ENCODE results near the gene OGFOD3.

OGFOD3 gene

DNA sequence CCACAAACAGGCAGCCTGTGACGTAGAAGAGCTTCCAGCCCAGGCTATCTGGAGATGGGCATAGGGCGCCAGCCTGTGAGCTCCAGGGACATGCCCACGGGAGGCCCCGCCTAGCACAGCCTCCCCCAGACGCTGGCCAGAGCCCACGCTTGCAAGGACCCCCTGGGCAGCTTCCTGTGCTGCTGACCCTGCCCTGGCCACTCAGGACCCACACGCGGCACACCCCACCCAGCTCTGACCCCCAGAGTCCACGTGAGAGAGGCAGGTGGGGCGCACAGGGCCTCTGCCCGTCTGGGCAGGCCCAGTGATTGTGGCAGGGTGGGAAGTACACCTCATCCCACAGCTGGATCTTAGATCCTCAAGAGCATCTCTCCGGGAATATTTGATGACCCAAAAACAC lies 28.3 kb upstream of the OGFOD3 start:
- no peak for DNase-seq

DNA sequence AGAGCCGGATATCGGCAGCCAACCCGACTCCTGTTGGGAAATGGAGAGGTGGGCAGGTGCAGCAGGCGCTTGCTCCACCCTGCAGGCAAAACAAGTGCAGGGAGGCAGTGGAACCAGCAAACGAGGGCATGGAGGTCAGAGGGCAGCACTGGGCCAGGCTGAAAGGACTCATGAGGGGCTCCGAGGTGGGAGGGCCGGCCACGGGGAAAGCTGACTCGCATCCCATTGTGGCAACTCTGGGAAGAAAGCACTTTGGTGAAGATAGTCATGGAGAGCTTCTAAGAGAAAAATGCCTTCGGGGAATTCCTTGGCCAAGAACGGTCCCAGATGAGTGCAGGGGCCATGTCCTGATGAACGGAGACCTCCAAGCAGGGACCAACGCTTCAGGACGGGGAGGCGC lies 27.7 kb upstream of the OGFOD3 start:
- no peak for DNase-seq

DNA sequence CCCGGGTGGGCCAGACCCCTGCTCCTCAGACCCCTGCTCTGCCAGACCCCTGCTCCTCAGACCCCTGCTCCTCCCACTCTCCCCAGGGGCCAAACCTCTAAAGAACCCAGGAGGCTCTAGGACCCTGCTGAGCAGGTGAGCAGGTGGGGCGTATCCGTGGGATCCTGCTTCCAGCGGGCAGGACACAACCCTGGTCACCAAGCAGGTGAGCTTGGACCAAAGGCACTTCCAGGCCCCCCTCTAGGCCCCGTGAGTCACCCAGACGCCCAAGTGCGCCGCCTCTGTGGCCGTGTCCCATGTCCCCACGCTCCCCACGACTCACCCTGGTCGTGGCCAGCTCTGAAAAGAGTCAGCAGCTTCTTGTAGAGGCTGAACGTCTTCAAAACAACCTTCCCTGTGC lies 27.2 kb upstream of the OGFOD3 start:
- DNase-seq: no peak

DNA sequence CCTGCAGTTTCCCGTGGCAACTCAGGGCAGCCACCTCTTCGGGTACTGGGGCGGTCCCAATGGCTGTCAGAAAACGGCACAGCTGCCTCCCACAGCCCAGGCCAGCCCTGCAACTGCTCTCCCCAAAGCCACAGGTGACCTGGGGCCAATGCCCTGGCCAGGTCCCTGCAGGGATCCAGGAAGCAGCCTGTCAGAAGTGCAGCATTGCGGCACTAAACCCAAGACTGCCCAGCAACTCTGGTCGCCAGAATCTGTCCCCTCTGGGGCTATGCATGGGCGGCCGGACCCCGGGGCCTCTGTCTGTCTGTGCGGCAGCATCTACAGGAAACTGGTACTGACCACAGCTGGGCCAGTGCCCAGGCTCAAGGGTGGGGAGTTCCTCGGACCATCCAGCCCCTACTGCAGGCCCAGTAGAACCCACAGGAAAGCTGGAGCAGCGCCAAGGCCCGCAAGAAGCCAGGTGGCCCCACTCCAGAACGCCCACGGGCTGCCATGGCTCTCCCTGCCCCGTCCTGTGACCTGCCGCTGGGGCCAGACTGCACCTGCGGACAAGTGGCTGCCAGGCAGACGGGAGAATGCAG lies 26.6 kb upstream of the OGFOD3 start:
- no peak for DNase-seq

DNA sequence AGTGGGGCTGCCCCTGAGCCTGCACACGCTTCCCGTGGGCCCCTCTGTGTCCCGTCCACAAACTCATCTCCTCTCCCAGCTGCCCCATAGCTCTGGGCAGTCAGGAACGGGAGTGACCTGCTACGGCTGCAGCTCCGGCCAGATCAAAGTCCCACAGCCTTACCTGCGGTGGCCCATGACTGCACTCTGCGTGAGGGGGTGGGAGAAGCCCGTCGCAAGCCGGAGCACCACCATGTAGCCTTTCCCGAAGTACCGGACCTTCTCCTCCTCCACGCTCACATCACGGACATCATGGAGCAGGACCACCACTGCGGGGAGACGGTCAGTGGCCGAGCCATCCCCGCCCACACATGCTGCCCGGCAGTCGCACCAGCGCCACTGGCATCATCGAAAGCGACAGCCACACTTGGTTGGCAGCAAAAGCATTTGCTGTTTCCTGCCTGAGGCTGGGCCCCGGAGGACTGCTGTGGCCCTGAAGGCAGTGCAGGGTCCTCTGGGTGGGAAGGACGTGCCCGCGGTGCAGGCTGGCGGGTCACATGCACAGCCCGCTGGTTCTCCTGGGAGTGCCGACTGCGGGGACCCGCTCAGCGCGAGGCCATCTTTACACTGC lies 26.0 kb upstream of the OGFOD3 start:
- no peak for DNase-seq

DNA sequence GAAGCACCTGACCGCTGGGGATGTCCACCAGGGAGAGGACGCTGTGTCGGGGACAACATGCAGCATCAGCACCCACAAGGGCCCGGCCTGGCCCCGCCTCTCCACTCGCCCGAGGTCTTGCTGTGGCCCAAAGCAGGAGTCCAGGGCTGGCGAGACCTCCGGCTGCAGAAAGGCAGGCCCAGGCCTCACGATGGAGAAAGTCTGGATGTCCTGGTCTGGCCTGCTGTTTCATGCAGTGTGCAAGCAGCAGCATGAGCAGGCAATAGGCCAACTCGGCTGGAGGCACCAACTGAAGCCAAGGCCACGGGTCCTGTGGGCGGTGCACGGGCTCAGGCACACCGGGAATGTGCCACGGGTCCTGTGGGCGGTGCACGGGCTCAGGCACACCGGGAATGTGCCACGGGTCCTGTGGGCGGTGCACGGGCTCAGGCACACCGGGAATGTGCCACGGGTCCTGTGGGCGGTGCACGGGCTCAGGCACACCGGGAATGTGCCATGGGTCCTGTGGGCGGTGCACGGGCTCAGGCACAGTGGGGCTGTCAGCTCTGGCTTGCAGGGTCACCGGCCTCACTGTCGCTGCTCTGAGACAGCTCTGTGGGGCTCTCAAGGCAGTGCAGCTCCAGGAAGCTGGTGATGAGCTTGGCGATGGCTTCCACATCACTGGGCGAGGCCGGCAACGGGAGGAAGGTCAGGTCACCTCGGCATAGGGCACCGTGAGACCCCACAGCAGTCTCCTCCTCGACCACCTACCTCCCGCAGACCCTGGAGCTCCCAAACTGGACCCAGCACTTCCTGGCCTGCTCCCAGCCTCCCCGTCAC lies 25.3 kb upstream of the OGFOD3 start:
- DNase-seq: no peak

DNA sequence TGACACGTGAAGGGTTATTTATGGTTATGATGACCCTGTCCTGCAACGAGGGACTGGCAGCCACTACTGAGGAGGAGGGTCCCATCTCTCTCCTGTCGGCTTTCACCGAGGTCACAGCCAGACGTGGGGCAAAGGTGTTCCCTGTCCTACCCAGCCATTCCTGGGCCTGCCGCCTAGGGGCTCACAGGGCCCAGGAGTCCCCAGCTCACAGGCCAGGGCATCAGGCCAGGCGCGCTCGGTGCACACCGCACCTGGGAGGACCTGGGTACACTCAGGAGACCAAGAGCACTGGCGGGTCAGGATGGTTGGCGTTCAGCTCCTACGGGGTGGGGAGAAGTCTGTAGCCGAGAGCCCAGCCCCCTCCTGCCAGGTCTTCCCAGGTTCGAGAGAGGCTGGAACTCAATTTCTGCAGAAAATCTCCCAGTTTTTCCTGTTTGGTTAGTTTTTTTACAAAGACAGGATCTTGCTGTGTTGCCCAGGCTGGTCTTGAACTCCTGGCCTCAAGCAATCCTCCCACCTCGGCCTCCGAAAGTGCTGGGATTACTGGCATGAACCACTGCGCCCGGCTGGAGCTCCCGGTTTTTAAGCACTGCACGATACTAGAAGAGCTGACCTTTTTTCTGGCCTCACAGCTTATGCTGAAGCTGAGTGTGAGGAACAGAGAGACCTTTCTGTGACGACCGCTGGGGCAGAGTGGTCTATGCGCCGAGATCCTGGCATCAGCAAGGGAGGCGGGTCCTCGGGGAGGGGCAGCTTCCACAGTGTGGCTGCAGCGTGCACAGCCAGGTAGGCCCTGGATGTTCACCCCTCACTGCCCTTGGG lies 24.5 kb upstream of the OGFOD3 start:
- DNase-seq: no peak

DNA sequence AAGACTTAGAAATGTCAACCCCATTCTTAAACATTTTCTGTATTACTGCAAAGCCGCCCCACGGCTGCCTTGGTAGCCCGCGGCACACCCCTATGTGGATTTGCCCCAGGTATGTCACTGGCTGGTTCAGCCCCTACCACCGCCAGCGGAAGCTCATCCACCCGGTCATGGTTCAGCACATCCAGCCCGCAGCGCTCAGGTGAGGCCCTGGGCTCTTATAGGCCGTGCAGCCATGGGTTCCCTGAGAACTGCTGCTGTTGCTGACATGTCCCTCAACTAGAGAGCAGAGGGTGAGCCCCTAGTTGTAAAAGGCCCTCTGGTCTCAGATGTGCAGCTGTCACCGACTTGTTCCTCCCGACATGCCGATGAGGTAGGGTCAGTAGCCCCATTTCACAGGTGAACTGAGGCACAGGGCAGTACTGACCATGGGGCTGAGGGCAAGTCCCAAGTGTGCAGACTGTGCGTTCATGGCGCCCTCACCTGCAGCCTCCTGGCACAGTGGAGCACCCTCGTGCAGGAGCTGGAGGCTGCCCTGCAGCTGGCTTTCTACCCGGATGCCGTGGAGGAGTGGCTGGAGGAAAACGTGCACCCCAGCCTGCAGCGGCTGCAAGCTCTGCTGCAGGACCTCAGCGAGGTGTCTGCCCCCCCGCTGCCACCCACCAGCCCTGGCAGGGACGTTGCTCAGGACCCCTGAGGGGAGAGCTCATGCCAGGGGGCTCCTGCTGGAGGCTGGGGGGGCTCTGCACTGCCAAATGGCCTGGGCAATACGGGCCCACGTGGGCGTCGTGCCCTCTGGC lies 23.5 kb upstream of the OGFOD3 start:
- no peak for DNase-seq

DNA sequence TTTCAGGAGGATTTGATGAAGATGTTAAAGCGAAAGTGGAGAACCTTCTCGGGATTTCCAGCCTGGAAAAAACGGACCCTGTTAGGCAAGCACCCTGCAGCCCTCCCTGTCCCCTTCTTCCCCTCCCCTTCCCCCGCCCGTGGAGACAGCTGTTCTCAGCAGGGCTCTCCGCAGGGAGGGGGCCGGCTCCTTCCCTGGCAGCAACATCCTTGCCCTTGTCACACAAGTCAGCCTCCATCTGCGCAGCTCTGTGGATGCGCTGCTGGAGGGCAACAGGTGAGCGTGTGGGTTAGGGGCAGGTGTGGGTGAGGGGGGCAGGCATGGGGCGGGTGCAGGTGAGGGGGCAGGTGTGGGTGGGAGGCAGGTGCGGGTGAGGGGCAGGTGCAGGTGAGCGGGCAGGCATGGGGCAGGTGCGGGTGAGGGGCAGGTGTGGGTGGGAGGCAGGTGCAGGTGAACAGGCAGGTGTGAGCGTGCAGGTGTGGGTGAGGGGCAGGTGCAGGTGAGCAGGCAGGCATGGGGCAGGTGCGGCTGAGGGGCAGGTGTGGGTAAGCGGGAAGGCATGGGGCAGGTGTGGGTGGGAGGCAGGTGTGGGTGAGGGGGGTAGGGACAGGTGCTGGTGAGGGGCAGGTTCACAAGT lies 22.7 kb upstream of the OGFOD3 start:
- no peak for DNase-seq

DNA sequence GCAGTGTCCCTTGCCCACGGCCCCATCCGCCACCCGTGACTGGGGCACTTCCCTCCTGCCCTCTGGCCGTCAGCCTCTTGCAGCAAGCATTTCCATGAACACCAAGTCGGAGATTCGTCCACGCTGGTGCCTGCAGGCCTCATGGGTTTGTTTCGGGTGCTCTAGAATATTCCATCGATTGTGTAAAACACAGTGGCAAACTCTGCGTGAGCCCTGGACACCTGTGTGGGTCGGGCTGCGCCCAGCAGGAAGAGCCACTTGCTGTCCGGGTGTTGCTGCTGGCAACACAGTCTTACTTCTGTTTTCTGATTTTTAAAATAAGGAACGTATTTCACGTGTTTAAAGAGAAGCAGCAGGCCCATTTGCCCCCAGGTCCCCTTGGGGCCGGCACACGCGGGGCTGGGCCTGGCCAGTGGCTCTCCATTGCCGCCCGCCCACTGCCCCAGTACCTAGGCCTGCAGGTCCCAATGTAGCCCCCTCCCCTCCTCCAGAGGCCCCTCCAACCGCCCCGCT lies 22.1 kb upstream of the OGFOD3 start:
- no peak for DNase-seq

DNA sequence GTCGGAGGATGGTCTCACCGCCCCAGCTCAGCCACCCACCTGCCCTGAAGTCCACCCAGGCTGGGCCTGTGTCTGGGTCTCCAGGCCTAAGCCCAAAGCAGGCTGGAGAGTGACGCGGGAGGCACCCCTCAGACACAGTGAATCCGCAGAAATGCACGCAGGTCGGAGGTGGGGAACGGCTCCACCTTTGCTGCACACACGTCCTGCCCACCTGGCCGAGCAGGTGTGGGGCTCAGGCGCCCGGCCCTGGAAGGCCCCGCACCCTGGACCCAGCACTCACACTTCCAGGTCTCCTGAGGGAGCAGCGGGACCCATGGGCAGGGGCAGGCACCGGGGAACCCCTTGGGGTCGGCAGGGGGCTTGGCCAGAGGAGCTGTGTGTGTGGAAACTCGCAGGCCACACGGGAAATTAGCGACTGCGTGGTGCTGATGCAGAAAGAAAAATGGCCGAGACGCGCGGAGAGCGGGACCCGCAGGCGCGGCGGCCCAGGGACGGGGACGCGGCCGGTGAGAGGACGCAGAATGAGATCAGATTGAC lies 21.5 kb upstream of the OGFOD3 start:
- DNase-seq: no peak

DNA sequence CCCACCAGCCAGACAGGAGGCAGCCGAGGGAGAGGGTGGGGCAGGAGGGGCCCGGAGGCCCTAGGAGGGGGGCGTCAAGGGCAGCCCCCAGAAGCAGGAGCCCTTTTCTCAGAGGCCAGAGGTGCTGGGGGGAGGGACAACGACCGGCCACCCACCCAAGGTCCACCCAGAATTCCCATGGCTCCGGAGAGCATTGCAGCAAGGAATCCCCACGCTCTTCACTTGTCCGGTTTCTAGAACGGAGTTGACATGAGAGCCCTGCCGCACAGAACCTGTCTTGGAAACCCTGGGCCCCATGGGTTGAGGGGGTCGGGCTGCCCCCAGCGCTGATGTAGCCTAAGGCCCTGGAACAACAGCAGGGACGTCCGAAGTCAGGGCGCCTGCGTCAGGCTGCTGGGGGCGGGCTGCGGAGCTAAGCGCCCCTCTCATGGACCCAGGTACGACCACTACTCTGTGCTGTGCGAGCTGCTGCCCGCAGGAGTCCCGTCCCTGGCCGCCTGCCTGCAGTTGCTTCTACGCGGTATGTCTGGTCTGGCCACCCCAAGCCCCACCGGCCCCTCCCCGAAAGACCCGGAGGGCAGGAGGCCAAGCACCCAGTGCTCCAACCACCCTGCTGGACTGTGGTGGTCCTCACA lies 20.9 kb upstream of the OGFOD3 start:
- no peak for DNase-seq

DNA sequence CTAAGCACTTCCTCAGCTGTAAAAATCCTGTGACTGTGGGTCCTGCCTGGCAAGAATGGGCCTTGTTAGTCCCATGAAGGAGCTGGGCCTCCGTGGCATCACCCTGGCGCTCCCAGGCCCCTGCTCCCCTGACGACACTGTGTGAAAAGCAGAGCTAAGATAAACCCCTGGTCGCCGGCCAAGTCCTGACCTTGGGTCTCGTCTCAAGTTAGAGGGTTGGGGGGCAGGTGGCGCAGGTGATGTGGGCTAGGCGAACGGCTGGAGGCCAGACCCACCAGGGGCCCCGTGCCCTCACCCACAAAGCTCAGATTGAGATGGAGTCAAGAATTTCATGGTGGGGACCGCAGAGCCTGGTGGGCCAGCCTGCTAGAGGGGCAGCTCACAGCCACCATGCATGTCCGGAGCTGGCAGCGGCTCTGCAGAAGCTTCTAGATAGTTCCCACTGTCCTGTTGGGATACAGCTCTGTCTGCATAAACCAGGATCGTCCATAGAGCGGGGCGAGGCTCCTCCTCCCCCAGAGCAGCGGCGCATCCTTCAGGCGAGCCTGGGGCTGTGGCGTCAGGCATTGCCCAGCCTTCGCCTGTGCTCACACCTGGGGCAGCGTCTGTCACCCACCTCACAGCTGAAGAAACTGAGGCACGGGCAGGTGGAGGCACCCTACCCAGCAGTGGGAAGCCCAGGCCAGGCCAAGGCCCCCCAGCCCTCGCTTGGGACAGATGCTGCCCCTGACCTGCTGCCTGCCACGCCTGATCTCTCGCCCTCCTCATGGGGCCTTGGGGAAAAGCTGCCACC lies 20.2 kb upstream of the OGFOD3 start:
- no peak for DNase-seq

DNA sequence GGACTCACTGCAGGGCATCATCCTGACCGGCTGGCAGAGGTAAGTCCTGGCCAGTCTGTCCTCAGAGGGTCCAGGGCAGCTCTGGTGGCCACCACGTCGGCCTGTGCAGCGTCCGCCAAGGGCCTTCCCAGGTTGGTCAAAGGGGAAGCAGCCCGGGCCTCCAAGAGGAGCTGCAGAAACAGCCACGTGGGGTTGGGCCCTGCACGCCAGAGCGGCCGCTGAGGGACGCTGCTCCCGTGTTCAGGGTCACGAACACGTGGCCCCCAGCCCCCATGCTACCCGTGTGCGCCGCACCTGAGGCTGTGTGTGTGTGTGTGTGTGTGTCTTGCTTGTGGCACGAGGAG lies 18.9 kb upstream of the OGFOD3 start:
- no peak for DNase-seq

DNA sequence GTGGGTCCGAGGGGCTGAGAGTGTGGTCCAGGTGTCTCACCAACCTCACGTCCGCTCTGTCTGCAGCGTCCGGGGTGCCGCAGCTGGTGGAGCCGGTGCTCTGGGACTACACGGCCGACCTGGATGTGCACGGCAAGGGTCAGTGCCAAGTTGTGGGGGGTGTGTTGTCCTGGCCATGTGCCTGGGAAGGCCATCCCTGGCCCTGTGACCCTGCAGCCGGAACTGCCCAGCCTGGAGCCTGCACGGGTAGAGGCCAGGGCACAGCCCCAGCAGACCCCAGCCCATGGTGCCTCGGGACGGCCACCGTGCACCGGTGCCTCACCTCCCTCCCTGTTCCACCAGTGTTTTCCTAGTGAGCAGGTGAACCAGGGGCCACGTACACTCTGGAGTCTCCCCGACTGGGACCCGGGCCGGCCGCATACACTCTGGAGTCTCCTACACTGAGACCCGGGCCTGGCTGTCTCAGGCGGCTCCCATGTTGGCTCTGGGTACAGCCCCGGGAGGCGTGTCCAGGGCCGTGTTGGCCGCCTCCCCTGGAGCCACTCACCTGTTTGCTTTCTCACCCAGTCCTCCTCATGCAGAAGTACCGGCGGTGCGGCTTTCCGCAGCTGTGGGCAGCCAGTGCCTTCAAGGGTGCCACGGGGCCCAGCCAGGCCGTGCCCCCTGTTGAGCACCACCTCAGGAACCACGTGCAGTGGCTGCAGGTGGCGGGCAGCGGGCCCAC lies 18.4 kb upstream of the OGFOD3 start:
- DNase-seq: no peak

DNA sequence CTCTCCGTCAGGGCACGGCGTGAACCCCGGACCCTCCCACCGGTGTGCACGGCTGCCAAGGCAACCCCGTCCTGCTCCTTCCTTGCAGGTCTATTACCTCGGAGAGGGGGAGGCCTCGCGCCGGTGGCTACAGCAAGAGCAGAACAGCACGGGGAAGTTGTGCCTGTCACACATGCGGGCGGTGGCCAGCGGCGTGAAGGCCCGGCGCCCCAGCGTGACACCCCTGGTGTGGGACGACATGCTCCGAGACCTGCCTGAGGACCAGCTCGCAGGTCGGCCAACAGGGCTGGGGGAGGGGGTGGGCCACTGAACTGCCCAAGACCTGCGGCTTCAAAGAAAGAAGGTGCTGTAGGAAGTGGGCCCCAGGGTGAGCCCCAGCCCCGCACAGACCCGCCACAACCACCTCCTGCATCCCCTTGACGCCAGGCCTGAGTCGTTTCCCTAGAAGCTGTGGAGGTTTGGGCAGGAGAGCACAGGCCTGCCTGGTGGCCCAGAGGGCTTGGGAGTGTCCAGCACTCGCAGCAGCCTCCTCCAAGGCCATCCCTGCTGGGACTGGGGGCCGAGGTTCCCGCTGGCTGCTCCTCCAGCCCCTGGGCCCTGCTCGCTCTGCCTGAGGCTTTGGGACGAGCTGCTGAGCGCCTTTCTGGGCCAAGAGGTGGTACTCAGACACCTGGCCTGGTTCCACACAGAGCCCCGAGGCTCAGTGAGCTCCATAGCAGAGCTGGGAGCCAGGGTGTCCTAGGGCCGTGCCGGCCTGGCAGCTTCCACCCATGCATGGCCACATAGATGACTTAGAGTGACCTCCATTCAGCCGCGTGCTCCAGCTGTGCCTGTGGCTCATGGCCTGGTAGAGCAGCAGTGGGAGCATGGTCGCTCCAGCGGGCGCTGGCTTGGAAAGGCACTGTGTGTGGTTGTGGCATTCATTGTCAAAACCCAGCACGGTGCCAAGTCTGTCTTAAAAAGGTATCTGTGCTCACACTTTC lies 17.5 kb upstream of the OGFOD3 start:
- no peak for DNase-seq

DNA sequence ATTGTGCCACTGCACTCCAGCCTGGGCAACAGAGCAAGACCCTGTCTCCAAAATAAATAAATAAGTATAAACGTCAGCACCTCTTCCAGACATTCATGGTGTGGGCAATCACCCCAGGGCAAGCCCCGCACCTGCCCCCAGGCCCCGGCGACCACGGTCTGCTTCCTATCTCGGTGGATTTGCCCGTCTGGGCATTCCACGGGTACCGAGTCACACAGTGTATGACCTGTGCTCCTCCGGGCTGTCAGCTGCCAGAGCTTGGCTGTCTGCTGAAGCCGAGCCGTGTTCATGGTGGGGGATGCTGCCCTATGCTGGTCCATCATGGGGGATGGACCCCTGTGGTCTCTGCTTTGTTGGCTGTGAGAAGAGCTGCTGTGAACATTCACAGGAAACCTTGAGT lies 16.7 kb upstream of the OGFOD3 start:
- no peak for DNase-seq

DNA sequence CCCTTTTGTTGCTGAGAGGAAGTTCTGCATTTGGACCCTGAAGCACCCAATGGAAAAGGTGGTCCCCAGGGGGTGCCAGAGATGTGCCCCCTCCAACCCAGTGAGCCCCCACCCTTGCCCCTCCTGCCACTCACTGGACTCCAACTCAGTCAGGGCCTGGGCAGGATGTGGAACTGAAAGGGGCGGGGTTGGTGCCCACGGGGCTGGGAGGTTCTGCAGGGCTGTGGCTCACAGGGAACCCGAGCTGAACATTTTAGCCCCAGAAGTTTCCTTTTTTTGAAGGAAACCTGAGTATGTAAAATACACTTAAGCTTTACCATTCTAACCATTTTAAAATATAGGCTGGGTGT lies 15.8 kb upstream of the OGFOD3 start:
- DNase-seq: no peak
